K562 (cell line): Measurements from ENCODE around the gene TICRR. TPM values are rescaled to one million over a fixed set of nuclear protein-coding genes. Genes with fewer than 3 reads are reported as not detected.

Source experiments
- ATAC-seq: fragments of 200-7000 bp; cut with Tn5 transposase; 3 replicates; pipeline ENCODE4 v1.9.1; 2020; ENCODE audit warnings: moderate library complexity
- BruUV-seq: library from RNA; stranded (reverse); fragments of 400-500 nt; replicated peaks from 2 replicates; lab custom pipeline; 2021; lab: Mats Ljungman, UMichigan
- CTCF ChIA-PET: fragments of 300-600 bp; formaldehyde crosslinking; extraction: SDS; loops from one replicate; lab custom pipeline; 2021; ENCODE audit warnings: low intra/inter-chr PET ratio; lab: Yijun Ruan, JAX
- POLR2A ChIA-PET: fragments of 300-600, 350-650 bp; sonication (Branson Sonifier 250); formaldehyde crosslinking; extraction: SDS; loops from one replicate; lab custom pipeline; 2021; ENCODE audit warnings: antibody characterized with exemption, inconsistent platforms; lab: Yijun Ruan, JAX
- DNase-seq, 4 experiments: peaks; one replicate each; pipeline versions ENCODE4 v3.0.0 to v3.0.0-alpha.2; 2011 to 2018; ENCODE audit warnings: low spot score in 3 of 4, mixed read lengths in 3 of 4; ENCODE audit errors: extremely low read depth in 1 of 4
- FAIRE-seq: peaks from 2 replicates; lab custom pipeline; 2011; peaks lifted over from hg19 to GRCh38; lab: Jason Lieb, UNC
- H2AFZ ChIP-seq: 2 replicates; pipeline ENCODE4 v1.6.0; 2011; ENCODE audit warnings: low read depth, low read length, control low read depth, inconsistent platforms
- H3K27ac ChIP-seq: fragments of 200-600 bp; 3 replicates; pipeline ENCODE4 v1.8.0; 2011; ENCODE audit warnings: low read depth, mild to moderate bottlenecking, control low read depth, inconsistent platforms, low read length, moderate library complexity, mixed read lengths; ENCODE audit errors: extremely low read depth
- H3K27me3 ChIP-seq, 2 experiments: fragments of 300-600 bp in 1 of 2; 2 replicates in 1 of 2; 3 replicates in 1 of 2; pipeline versions ENCODE4 v1.6.0 to v1.8.0; 2011; ENCODE audit warnings: inconsistent platforms in 2 of 2, low read length in 2 of 2, mild to moderate bottlenecking in 1 of 2, mixed read lengths in 1 of 2, moderate library complexity in 1 of 2; ENCODE audit not compliant: control insufficient read depth in 2 of 2, insufficient read depth in 2 of 2
- H3K36me3 ChIP-seq: fragments of 300-600 bp; 3 replicates; pipeline ENCODE4 v1.8.0; 2011; ENCODE audit warnings: mild to moderate bottlenecking, low read length, inconsistent platforms; ENCODE audit not compliant: control insufficient read depth, insufficient read depth
- H3K4me1 ChIP-seq, 2 experiments: fragments of 200-600 bp in 1 of 2; replicated peaks in 1 of 2; 2 replicates in 1 of 2; 3 replicates in 1 of 2; pipeline versions ENCODE4 v1.5.1 to v1.8.0; 2011; ENCODE audit warnings: inconsistent platforms in 2 of 2, low read length in 2 of 2, mild to moderate bottlenecking in 1 of 2, mixed read lengths in 1 of 2, moderate library complexity in 1 of 2; ENCODE audit not compliant: control insufficient read depth in 2 of 2, insufficient read depth in 2 of 2
- H3K4me2 ChIP-seq: 2 replicates; pipeline ENCODE4 v1.6.1; 2011; ENCODE audit warnings: low read length, control low read depth, inconsistent platforms, mixed read lengths; ENCODE audit not compliant: insufficient read depth
- H3K4me3 ChIP-seq: fragments of 200-600 bp; sonication (generic), shearing (Covaris generic); 2 replicates; pipeline ENCODE4 v1.5.1; 2016; ENCODE audit warnings: control low read depth, inconsistent platforms
- H3K79me2 ChIP-seq: fragments of 200-600 bp; 3 replicates; pipeline ENCODE4 v1.8.0; 2011; ENCODE audit warnings: low read length, inconsistent platforms; ENCODE audit not compliant: control insufficient read depth, insufficient read depth
- H3K9ac ChIP-seq, 2 experiments: 2 replicates each; pipeline versions ENCODE4 v1.6.0 to v1.6.1; 2011; ENCODE audit warnings: low read depth in 2 of 2, low read length in 2 of 2, control low read depth in 1 of 2, inconsistent platforms in 1 of 2, mild to moderate bottlenecking in 1 of 2, mixed read lengths in 1 of 2; ENCODE audit not compliant: insufficient read depth in 1 of 2
- H3K9me1 ChIP-seq: one replicate; pipeline ENCODE4 v1.6.0; 2011; ENCODE audit warnings: inconsistent platforms, mild to moderate bottlenecking, low read length, moderate library complexity; ENCODE audit not compliant: control insufficient read depth, insufficient read depth
- H3K9me3 ChIP-seq: replicated peaks from 2 replicates; pipeline ENCODE4 v1.5.1; 2011; ENCODE audit warnings: low read depth, low read length, inconsistent platforms; ENCODE audit not compliant: control insufficient read depth, insufficient read depth
- H4K20me1 ChIP-seq: replicated peaks from 2 replicates; pipeline ENCODE4 v1.6.1; 2011; ENCODE audit warnings: low read length, inconsistent platforms, mixed read lengths; ENCODE audit not compliant: control insufficient read depth, insufficient read depth
- ADNP ChIP-seq: fragments of 200-800 bp; sonication (Bioruptor generic); IDR thresholded peaks from 2 replicates; pipeline ENCODE4 v1.6.1; 2016; ENCODE audit warnings: missing genetic modification characterization, missing compliant biosample characterization
- BCLAF1 ChIP-seq, 2 experiments: fragments of 450-650 bp in 1 of 2; IDR thresholded peaks; 2 replicates each; pipeline ENCODE4 v1.6.1; 2011 to 2017; ENCODE audit warnings: low read depth in 2 of 2, antibody characterized with exemption in 1 of 2, borderline replicate concordance in 1 of 2, low read length in 1 of 2, mild to moderate bottlenecking in 1 of 2, mixed read lengths in 1 of 2; ENCODE audit not compliant: control insufficient read depth in 1 of 2
- IFI16 ChIP-seq: fragments of 250-450 bp; sonication (Bioruptor Pico); IDR thresholded peaks from 2 replicates; pipeline ENCODE4 v2.1.2; 2022; ENCODE audit warnings: mild to moderate bottlenecking, inconsistent platforms
- JUNB ChIP-seq: fragments of 450-650 bp; formaldehyde crosslinking; conservative IDR thresholded peaks from 2 replicates; pipeline ENCODE4 v1.4.0; 2020; ENCODE audit warnings: mild to moderate bottlenecking
- LEF1 ChIP-seq: fragments of 450-650 bp; IDR thresholded peaks from 2 replicates; pipeline ENCODE4 v1.6.1; 2016; ENCODE audit warnings: mild to moderate bottlenecking
- MYC ChIP-seq, 2 experiments: fragments of 250-450 bp in 1 of 2; sonication (Bioruptor Pico) in 1 of 2; IDR thresholded peaks; 2 replicates each; pipeline versions ENCODE4 v1.5.1 to v1.6.1; 2012 to 2021; ENCODE audit warnings: low read depth in 2 of 2, borderline replicate concordance in 1 of 2, improper control_type of control experiment in 1 of 2, low read length in 1 of 2, mild to moderate bottlenecking in 1 of 2, moderate library complexity in 1 of 2
- NFIX ChIP-seq: fragments of 250-450 bp; sonication (Bioruptor Pico); IDR thresholded peaks from 2 replicates; pipeline ENCODE4 v1.4.0; 2020; ENCODE audit warnings: low read depth, mild to moderate bottlenecking, moderate library complexity
- POLR2H ChIP-seq: IDR thresholded peaks from 2 replicates; pipeline ENCODE4 v1.6.1; 2016; ENCODE audit warnings: missing genetic modification characterization, low read depth, mild to moderate bottlenecking, control low read depth, missing compliant biosample characterization, moderate library complexity
- SREBF2 ChIP-seq: sonication (generic); formaldehyde crosslinking; IDR thresholded peaks from 2 replicates; pipeline ENCODE4 v1.4.0; 2020; ENCODE audit warnings: mild to moderate bottlenecking, missing genetic modification reagents
- TBL1XR1 ChIP-seq, 2 experiments: IDR thresholded peaks; 2 replicates each; pipeline ENCODE4 v1.6.1; 2012; ENCODE audit warnings: improper control_type of control experiment in 2 of 2, low read length in 2 of 2, mild to moderate bottlenecking in 1 of 2
- TFAM ChIP-seq: fragments of 250-450 bp; sonication (Bioruptor Pico); conservative IDR thresholded peaks from 2 replicates; pipeline ENCODE4 v1.5.0; 2021; ENCODE audit warnings: mild to moderate bottlenecking, moderate library complexity
- TSHZ1 ChIP-seq: fragments of 250-450 bp; sonication (Bioruptor Pico); IDR thresholded peaks from 2 replicates; pipeline ENCODE4 v1.4.0; 2020; ENCODE audit warnings: mild to moderate bottlenecking, moderate library complexity
- ZNF212 ChIP-seq: fragments of 450-650 bp; formaldehyde crosslinking; IDR thresholded peaks from 2 replicates; pipeline ENCODE4 v1.4.0; 2020; ENCODE audit warnings: mild to moderate bottlenecking
- ZNF316 ChIP-seq: fragments of 450-650 bp; IDR thresholded peaks from 2 replicates; pipeline ENCODE4 v1.6.1; 2016
- ZNF507 ChIP-seq: conservative IDR thresholded peaks from 2 replicates; pipeline ENCODE4 v1.6.1; 2017; ENCODE audit warnings: missing genetic modification characterization, missing compliant biosample characterization
- ZNF699 ChIP-seq: fragments of 250-450 bp; sonication (Bioruptor Pico); IDR thresholded peaks from 2 replicates; pipeline ENCODE4 v1.8.0; 2021; ENCODE audit warnings: mild to moderate bottlenecking, moderate library complexity; ENCODE audit not compliant: insufficient replicate concordance
- ZNF76 ChIP-seq: fragments of 250-450 bp; sonication (Bioruptor Pico); IDR thresholded peaks from 2 replicates; pipeline ENCODE4 v1.4.0; 2020; ENCODE audit warnings: mild to moderate bottlenecking, moderate library complexity, borderline replicate concordance
- ZNF830 ChIP-seq: fragments of 250-450 bp; sonication (Bioruptor Pico); IDR thresholded peaks from 2 replicates; pipeline ENCODE4 v1.5.0; 2021; ENCODE audit warnings: mild to moderate bottlenecking
- WGBS: fragments of 100-300 bp; shearing (Covaris generic); methylation state at CpG from one replicate; pipeline ENCODE4 v1.1.6; 2016; ENCODE audit warnings: low coverage, mixed read lengths; ENCODE audit not compliant: insufficient coverage; ENCODE audit errors: missing lambda C conversion rate; 5-methylcytosine and 5-hydroxymethylcytosine counted together
- in situ Hi-C: fragments of 300-500 bp; cut with MboI; formaldehyde crosslinking; loops from 4 replicates; pipeline ENCODE4 v1.15.0; 2018; ENCODE audit warnings: inconsistent platforms, mixed read lengths
- intact Hi-C: fragments of 100-400 bp; cut with micrococcal nuclease; formaldehyde crosslinking; loops from 2 replicates; pipeline ENCODE4 v1.14.2; 2022
- polyA plus RNA-seq, 8 experiments: library from polyadenylated mRNA; depleted of rRNA in 4 of 8; stranded (reverse) in 5 of 8; unstranded in 3 of 8; fragments of >200 nt; fragmentation: Nextera tagmentation in 2 of 8; fragmentation: Illumina TruSeq in 1 of 8; extraction: Ambion mirVana in 2 of 8; extraction: Trizol in 1 of 8; gene quantifications; 2 replicates each; pipeline versions ENCODE4 v1.2.1 to v1.2.3, GENCODE V29; 2011 to 2014; ENCODE audit warnings: inconsistent platforms in 1 of 8, missing spikeins in 1 of 8
- total RNA-seq, 7 experiments: library from RNA; depleted of rRNA in 6 of 7; stranded (reverse); fragments of >200 nt in 6 of 7; fragmentation: Illumina TruSeq in 2 of 7; extraction: Trizol in 2 of 7; gene quantifications; 2 replicates each; pipeline versions ENCODE4 v1.2.1 to v1.2.3, GENCODE V29; 2011 to 2021; ENCODE audit warnings: low replicate concordance in 1 of 7

The TICRR gene
- total and polyA plus RNA-seq, 9 of the 15 experiments (the other 6 are each of a cell fraction or from before 2014, with no cell fraction given), result 0.84 to 22.9 (median 13.7) TPM

- Histone ChIP-seq H3K79me2 (peaks cover 13% of the 10 kb centered on the region; the same call in 2 of the 3 replicates), H3K4me1 (no peaks in the 10 kb centered on the region), H3K27me3 (no peaks in the 10 kb centered on the region), H3K27ac (no peak overlapping the region), H2AFZ (no peak overlapping the region), H3K4me3 (no peak overlapping the region), H4K20me1 (no peaks in the 10 kb centered on the region; the same call in 1 of the 2 replicates), H3K9me1 (no peaks in the 10 kb centered on the region), H3K4me2 (no peak overlapping the region), H3K9ac (no peak overlapping the region), H3K36me3 (peaks cover 93% of the 10 kb centered on the region), H3K9me3 (no peaks in the 10 kb centered on the region)
- no peak for DNase-seq
- no peak for FAIRE-seq
- ChIA-PET POLR2A (interaction anchor here (0.5 to 0.9 kb wide), 2 partner anchors 13 to 1404 kb away, joined by 3 to 4 read pairs; no protein-coding TSS in a partner anchor), CTCF (interaction anchor here (0.7 kb wide), 1 partner anchor 55 kb away, joined by 4 read pairs; no protein-coding TSS in a partner anchor)
- BruUV-seq, result no TSS peak
- intact Hi-C loops (no loop called here), in situ Hi-C loops (no loop called here)
- ATAC-seq, result no peak
- no CpG with 5 or more reads among the region's 1 CpG for WGBS
- TF ChIP-seq TBL1XR1 (IDR thresholded peaks at IDR 0.05; ENCODE audit: low read length in 2 of 2) (no peak), NFIX (no peak), POLR2H (tag) (no peak), ZNF316 (no peak), BCLAF1 (IDR thresholded peaks at IDR 0.05; ENCODE audit: borderline replicate concordance in 1 of 2, control insufficient read depth in 1 of 2, low read depth in 2 of 2, low read length in 1 of 2) (no peak), JUNB (no peak), IFI16 (CRISPR knock-in tag) (no peak), LEF1 (no peak), ADNP (tag) (no peak), ZNF76 (no peak), ZNF699 (CRISPR knock-in tag) (no peak), ZNF830 (CRISPR knock-in tag) (no peak), TFAM (no peak), MYC (IDR thresholded peaks at IDR 0.05; ENCODE audit: low read depth, low read length) (no peak), MYC (CRISPR knock-in tag; IDR thresholded peaks at IDR 0.05; ENCODE audit: borderline replicate concordance, low read depth) (no peak), ZNF507 (tag) (no peak), SREBF2 (CRISPR knock-in tag) (no peak), TSHZ1 (CRISPR knock-in tag) (no peak), ZNF212 (no peak)
- TF ChIP-seq, all 486 proteins: peak for 0
Observed at GRCh38 chr15:89615135-89615534, 39.9 kb downstream of the TICRR start.
